Stimulated activated CD8-positive, alpha-beta memory T cell treated with anti-CD3 and anti-CD28 coated beads, Interleukin-12 subunit alpha, Interleukin-12 subunit beta, amount 100 ng/mL, for 24 hours (primary cell): Measurements from ENCODE around the gene PTPMT1.
A peak's percentile ranks its signal among the peaks of the same experiment; 100 is the strongest.
"Not testable (repeated sequence)": the region's sequence is repeated elsewhere in the genome, so short reads cannot be mapped to it uniquely, and the experiment has no call there.

Source experiments
- DNase-seq: peaks from one replicate; pipeline ENCODE4 v3.0.0-alpha.2; 2020; ENCODE audit errors: extremely low read depth

The PTPMT1 gene

GRCh38 chr11:47546274-47546673 is 19.1 kb upstream of the PTPMT1 start:
- DNase-seq = not testable (repeated sequence)

DNA sequence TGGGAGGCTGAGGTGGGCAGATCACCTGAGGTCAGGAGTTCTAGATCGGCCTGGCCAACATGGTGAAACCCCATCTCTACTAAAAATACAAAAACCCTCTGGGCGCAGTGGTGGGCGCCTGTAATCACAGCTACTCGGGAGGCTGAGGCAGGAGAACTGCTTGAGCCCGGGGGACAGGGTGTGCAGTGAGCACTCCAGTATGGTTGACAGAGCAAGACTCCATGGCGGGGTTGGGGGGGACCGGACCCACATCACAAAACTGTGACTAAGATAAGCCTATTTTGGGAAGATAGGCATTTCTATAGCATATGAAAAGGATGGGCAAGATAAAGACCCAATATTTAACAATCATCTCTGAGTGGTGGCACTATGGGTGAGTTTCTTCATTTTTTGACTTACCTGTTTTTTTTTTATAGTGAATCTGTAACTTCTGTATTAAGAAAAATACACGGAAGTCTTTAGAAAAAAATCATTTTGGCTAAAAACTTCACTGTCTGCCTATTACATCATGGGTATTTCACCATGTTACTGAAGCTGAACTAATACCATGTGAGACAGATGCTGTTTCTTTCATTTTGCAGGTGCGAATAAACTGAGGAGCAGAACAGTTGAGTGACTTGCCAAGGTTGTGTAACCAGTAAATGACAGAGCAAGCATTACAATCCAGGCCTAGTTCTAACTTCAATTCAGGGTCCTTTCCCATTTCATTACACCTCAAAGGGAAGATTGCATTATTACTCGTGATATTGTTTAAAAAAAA is 14.9 kb upstream of the PTPMT1 start:
- DNase-seq = no peak

- DNase-seq = no peak
Observed at GRCh38 chr11:47551086-47551485, 14.3 kb upstream of the PTPMT1 start.

- DNase-seq = no peak
Observed at GRCh38 chr11:47552056-47552565, 13.3 kb upstream of the PTPMT1 start.

DNA sequence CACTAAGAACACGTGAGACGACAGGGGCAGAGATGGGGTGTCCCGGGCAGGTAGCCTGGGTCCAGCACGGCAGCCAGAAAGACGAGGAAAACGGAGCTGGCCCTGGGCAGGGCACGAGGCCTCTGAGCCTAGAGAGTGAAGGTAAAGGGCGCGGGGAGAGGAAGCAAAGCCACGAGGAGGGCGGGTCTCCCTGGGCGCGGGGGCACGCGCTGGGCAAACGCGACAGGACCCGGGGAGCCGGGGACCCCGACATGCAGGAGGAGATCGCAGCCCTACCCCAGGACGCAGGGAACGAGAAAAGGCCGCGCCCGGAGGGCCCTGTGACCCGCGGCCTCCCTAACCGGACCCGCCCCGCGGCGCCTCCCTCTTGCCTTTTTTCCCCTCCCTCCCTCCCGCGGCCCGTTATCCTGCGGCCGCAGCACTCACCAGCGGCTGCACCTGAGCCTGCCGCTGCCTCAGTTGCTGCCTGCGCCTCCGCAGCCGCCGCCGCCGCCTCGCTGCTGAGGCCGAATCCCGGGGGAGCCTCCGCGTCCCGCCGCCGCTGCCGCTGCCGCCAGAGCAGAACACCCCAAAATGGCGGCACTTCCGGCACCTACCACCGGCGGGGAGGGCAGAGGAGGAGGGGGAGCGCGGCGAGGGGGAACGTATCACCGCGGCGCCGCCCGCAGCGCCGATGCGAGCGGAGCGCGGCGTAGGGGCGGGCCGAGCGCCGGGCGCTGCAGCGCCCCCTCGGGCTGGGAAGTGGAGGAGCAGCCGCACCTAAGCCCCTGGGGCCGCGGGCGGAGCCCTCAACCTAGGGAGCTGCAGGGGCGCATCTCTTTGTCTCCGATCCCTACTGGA is 12.6 kb upstream of the PTPMT1 start, which contains the start of gene CELF1:
TSS of gene CELF1 (minus strand) at position 567 of the 840 bp plus-strand sequence. CDS start 53,609 bp downstream, outside the sequence.
- peak; percentile 79 for DNase-seq

DNA sequence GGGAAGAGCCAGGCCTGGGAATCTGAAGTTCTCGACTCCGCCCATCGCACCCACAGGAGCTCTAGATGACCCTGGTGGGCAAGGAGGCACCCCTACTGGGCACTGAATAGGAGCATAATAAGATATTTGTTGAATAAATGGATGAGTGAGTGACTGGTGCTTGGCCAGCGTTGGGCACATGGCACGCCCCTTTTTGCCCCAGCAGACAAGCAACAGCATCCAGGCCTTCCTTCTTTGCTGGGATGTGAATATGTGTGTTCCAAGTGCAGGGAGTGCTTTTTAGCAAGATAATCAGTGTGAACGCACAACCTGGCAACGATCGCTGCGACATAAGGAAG is 12.0 kb upstream of the PTPMT1 start:
- no peak for DNase-seq

- not testable (repeated sequence) for DNase-seq
Observed at GRCh38 chr11:47557004-47557403, 8.4 kb upstream of the PTPMT1 start.

DNA sequence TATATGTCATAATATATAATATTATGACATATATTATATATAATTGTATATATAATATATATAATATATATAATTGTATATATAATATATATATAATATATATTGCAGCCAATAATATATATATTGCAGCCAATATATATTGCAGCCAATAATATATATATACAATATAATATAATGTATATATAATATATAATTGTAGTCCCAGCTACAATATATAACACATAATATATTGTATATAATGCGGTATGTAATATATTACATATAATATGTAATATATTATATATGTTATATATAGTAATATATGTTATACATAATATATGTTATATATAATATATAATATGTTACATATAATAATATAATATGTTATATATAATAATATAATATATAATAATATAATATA is 6.7 kb upstream of the PTPMT1 start:
- no peak for DNase-seq

GRCh38 chr11:47560426-47560825 is 5.0 kb upstream of the PTPMT1 start:
- DNase-seq = no peak

- DNase-seq = not testable (repeated sequence)
Observed at GRCh38 chr11:47562393-47562792, 3.0 kb upstream of the PTPMT1 start.

DNA sequence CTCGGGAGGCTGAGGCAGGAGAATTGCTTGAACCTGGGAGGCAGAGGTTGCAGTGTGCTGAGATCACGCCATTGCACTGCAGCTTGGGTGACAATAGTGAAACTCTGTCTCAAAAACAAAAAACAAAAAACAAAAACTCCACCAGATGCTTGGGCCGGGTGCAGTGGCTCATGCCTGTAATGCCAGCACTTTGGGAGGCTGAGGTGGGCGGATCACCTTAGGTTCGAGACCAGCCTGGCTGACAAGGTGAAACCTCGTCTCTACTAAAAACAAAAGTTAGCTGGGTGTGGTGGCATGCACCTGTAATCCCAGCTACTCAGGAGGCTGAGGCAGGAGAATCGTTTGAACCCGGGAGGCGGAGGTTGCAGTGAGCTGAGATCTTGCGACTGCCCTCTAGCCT is 1.0 kb upstream of the PTPMT1 start:
- not testable (repeated sequence) for DNase-seq

GRCh38 chr11:47564933-47565339 is 463 bp upstream of the PTPMT1 start:
- DNase-seq = no peak

DNA sequence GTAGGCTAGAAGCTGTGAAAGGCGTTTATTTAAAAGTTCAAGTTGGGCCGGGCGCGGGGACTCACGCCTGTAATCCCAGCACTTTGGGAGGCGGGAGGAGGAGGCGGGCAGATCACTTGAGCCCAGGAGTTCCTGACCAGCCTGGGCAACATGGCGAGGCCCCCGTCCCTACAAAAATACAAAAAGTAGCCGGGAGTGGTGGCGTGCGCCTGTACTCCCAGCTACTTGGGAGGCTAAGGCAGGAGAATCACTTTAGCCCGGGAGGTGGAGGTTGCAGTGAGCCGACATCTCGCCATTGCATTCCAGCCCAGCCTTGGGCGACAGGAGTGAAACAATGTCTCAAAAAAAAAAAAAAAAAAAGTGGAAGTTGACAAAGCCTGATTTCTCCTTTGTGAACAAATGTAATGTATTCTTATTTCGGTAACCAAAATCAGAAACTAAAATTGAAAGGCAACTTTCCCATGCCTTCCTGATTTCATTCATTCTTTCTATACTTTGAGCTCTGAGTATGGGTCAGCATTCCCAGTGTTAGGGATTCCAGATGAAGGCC is 825 bp downstream of the PTPMT1 start:
- DNase-seq = no peak

- no peak for DNase-seq
Observed at GRCh38 chr11:47569646-47570045, 4.2 kb downstream of the PTPMT1 start.

DNA sequence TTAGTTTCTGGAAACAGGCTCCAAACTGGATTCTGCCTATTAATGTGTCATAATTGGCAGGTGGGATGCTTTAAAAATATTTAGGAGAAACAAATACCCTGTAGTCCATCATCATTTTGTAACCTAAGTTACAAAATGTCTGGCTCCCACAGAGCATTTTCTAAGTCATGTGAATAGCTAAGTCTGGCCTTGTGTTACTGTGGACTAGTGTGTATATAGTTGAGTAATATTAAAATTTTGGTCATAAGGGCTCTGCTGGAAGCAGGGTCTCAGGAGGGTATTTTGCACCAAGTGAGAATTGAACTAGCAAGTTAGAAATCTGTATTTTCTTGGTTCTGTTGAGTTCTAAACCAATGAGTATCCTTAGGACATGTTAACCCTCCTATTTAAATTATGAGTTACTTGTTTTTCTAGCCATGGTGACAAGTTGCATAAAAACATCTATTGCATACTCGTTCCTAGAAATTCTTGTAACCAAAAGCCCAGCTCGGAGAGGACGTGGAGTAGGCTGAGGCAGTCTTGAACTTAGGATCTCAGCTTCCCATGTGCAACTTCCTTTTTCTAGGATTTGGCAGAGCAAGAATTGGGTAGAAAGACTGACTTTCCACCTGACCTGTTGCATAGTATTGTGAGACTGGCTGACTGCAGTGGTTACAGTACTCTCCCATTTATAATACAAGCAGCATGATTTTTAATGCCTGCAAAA is 5.4 kb downstream of the PTPMT1 start:
- DNase-seq = no peak

DNA sequence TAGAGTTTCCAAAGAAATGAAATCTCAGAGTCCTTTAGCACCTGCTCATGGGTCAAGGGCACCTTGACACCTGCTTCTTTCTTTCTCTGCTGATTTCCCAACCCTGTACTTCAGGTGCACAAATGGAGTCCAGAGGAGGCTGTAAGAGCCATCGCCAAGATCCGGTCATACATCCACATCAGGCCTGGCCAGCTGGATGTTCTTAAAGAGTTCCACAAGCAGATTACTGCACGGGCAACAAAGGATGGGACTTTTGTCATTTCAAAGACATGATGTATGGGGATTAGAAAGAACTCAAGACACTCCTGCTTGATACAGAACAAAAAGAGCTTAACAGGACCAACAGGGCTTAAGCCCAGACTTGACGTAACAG is 5.9 kb downstream of the PTPMT1 start:
- no peak for DNase-seq

- no peak for DNase-seq
Observed at GRCh38 chr11:47571895-47572294, 6.5 kb downstream of the PTPMT1 start.

- no peak for DNase-seq
Observed at GRCh38 chr11:47572715-47573255, 7.4 kb downstream of the PTPMT1 start.

DNA sequence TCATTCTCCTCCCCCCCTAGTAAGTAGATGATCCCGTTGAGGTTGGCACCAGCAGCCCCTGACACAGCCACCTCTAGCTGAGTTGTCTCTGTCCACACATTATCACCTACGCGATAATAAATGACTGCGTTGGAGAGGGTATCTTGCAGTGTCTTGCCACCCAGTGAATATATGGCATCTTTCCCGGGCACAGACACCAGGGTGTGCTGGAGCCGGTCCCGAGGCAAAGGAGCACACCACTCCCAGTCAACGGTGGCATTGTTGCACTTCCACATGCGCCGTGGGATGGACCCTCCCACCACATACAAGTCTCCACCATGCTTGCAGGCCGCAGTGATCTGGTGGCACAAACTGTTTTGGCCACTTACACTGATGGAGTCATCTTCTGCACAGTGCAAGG is 7.9 kb downstream of the PTPMT1 start:
- no peak for DNase-seq

GRCh38 chr11:47577460-47578041 is 12.2 kb downstream of the PTPMT1 start:
- DNase-seq = no peak
